PFSK-1 (cell line): Measurements from ENCODE around the gene PJA2.

Experiments
- FOXP2 ChIP-seq: optimal IDR thresholded peaks from 2 replicates; pipeline ENCODE3; 2011; ENCODE audit warnings: borderline replicate concordance, control low read depth, inconsistent platforms; ENCODE audit not compliant: insufficient read depth; ENCODE audit errors: extremely low read length, extremely low read depth
- POLR2AphosphoS5 ChIP-seq: IDR thresholded peaks from 2 replicates; pipeline ENCODE4 v1.6.1; 2012; ENCODE audit warnings: low read depth, mild to moderate bottlenecking, control low read depth, low read length, moderate library complexity
- REST ChIP-seq, 2 experiments: IDR thresholded peaks; 2 replicates each; pipeline versions ENCODE4 v1.6.1 to v1.8.0; 2011 to 2012; ENCODE audit warnings: low read depth in 2 of 2, low read length in 2 of 2, control low read depth in 1 of 2, inconsistent platforms in 1 of 2, mild to moderate bottlenecking in 1 of 2, moderate library complexity in 1 of 2; ENCODE audit not compliant: insufficient read depth in 1 of 2
- SIN3A ChIP-seq: IDR thresholded peaks from 2 replicates; pipeline ENCODE4 v1.6.1; 2012; ENCODE audit warnings: mild to moderate bottlenecking, low read length, moderate library complexity, borderline replicate concordance; ENCODE audit not compliant: insufficient read depth
- TAF1 ChIP-seq: IDR thresholded peaks from 2 replicates; pipeline ENCODE4 v1.6.1; 2012; ENCODE audit warnings: low read length, control low read depth, borderline replicate concordance; ENCODE audit not compliant: insufficient read depth

The PJA2 gene

DNA sequence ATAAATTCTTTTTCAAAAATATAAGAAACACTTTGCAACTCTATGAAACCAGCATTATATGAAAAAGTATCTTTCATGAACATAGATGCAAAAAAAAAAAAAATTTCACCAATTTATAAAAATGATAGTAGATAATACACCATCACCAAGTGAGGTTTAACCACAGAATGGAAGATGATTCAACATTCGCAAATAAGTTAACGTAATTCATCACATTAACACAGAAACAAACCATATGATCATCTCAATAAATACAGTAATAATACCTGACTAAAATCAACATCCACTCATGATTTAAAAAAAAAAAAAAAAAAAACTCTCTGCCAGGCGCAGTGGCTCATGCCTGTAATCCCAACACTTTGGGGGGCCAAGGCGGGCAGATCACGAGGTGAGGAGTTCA lies 6.3 kb downstream of the PJA2 start:
- TF ChIP-seq REST (IDR thresholded peaks at IDR 0.05; ENCODE audit: insufficient read depth in 1 of 2, low read depth in 2 of 2, low read length in 2 of 2): no peak
- no peak for TF ChIP-seq TAF1
- TF ChIP-seq POLR2AphosphoS5: no peak

DNA sequence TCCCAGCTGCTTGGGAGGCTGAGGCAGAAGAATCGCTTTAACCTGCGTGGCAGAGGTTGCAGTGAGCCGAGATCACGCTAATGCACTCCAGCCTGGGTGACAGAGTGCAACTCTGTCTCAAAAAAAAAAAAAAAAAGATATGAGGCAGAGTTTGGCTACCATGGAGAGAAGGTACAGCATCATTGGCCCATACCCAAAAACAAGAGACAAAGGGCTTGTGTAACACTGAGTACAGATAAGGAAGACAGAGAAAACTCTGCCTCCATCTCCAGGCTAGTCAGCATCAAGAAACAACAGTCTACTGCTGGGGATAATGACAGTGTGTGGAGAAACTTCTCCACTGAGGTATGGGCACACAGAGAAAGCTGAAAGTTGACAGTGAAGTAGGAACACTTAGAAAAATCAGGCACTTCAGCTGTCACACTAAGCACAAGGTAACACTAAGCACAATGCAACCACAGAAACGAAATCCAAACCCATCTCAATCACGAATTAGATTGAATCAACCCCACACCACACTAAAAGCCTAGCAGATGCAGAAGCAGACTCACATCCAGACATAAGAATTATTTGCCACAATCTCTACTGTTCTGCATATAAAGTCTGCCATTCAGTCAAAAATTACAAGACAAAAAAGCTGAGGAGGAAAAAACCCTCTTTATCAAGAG lies 10.5 kb downstream of the PJA2 start:
- TF ChIP-seq REST (IDR thresholded peaks at IDR 0.05; ENCODE audit: insufficient read depth in 1 of 2, low read depth in 2 of 2, low read length in 2 of 2): no peak
- no peak for TF ChIP-seq TAF1
- no peak for TF ChIP-seq POLR2AphosphoS5
- TF ChIP-seq FOXP2: no peak

GRCh38 chr5:109396965-109397364 lies 12.8 kb downstream of the PJA2 start:
- no peak for TF ChIP-seq REST (IDR thresholded peaks at IDR 0.05; ENCODE audit: insufficient read depth in 1 of 2, low read depth in 2 of 2, low read length in 2 of 2)
- TF ChIP-seq TAF1: no peak
- no peak for TF ChIP-seq FOXP2
- TF ChIP-seq POLR2AphosphoS5: no peak
- no peak for TF ChIP-seq SIN3A

DNA sequence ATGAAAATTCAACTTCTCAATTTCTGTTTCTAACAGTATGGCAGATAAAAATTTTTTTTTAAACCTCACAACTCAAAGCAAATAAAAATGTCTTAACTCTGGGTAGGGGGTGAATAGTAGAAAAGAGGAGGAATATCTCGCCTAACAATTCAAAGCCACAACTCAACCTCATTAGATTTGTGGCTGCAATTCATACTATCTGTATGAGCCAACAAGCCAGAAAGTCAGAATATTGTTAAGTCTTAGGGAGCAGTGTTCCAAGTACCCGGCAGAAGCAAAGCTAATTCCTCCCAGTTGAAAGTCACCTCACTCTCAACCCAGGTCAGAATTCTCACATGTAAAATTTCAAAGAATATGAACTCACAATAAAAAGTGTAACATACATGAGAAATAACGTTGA lies 15.0 kb downstream of the PJA2 start:
- TF ChIP-seq REST (IDR thresholded peaks at IDR 0.05; ENCODE audit: insufficient read depth in 1 of 2, low read depth in 2 of 2, low read length in 2 of 2) (no peak), POLR2AphosphoS5 (no peak), SIN3A (no peak), FOXP2 (no peak)

DNA sequence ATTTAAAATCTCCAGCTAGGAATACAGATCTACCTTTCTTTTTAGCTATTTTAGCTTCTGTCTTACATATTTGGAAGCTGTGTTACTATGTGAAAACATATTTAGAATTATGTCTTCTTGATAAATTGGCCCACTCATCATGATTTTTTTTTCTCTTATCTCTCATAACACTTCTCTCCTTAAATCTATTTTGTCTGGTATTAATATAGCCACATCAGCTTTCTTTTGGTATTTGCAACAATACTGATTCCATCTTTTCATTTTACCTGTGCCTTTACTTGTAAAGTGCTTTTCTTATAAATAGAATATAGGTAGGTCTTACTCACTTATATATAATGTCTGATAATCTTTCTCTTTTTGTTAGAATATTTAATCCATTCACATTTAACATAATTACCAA lies 19.6 kb downstream of the PJA2 start:
- TF ChIP-seq SIN3A (no peak), FOXP2 (no peak)

GRCh38 chr5:109388407-109388806 lies 21.4 kb downstream of the PJA2 start:
- TF ChIP-seq POLR2AphosphoS5: no peak
- TF ChIP-seq FOXP2: no peak
- no peak for TF ChIP-seq REST (IDR thresholded peaks at IDR 0.05; ENCODE audit: insufficient read depth in 1 of 2, low read depth in 2 of 2, low read length in 2 of 2)
- TF ChIP-seq TAF1: no peak
- no peak for TF ChIP-seq SIN3A
